DND-41 (cell line): ENCODE measurements around the gene TMTC2.

Source experiments
- CTCF ChIP-seq: IDR thresholded peaks from 2 replicates; pipeline ENCODE4 v1.5.1; 2012; ENCODE audit warnings: borderline replicate concordance, low read length, moderate library complexity, mild to moderate bottlenecking; ENCODE audit not compliant: poor library complexity, severe bottlenecking; ENCODE audit errors: extremely low read depth
- EZH2 ChIP-seq: IDR thresholded peaks from 3 replicates; pipeline ENCODE4 v1.6.1; 2012; ENCODE audit warnings: borderline replicate concordance, low read depth, mild to moderate bottlenecking, moderate library complexity, low read length, inconsistent platforms; ENCODE audit not compliant: severe bottlenecking

GRCh38 chr12:82765971-82766705 is 79.4 kb downstream of the TMTC2 start:
- TF ChIP-seq CTCF (no peak), EZH2 (no peak)
